ENCODE measurements around the gene CNTF. TPM values are rescaled to one million over a fixed set of nuclear protein-coding genes. Genes with fewer than 3 reads are reported as not detected.

Gene CNTF
- total and polyA plus RNA-seq, 12 donors = 0.15 to 1.6 (median 1.1) TPM

DNA sequence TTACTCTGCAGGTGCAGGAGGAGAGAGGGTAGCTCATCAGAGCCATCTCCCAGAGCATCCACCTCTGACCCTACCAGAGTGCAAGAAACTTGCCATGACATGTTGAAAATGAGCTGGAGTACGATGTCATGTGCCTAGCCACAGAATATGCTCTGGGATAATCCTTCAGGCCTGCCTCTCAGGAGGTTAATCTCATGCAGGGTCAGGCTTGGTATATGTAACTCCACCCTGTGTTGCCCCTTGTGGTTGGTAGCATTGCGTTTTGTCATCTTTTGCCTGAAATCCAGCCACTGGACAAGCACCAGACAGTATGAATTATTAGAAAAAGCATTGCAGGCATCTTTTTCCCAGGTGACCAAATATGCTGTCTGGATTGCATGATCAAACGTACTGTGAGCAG is 36.2 kb downstream of the CNTF start:
- intact Hi-C loops (cut with DNase I) = loop anchor here in 5 of 10 donors (10.0 kb wide), 5 partner anchors 126 to 496 kb away; partner anchors contain the start of gene FAM111A (in 1 of the 5)
- ATAC-seq (no peak), DNase-seq (no peak)
- H3K4me1 ChIP-seq = peaks cover 0 to 5% (median 0%) of the 10 kb centered on the region in 9 donors
- no peak overlapping the region for H3K4me3 ChIP-seq
- no peak overlapping the region for H3K27ac ChIP-seq
- H3K27me3 ChIP-seq = peaks cover 0 to 17% (median 6%) of the 10 kb centered on the region in 7 donors
- no peaks in the 10 kb centered on the region for H3K36me3 ChIP-seq
- 59 to 66% methylated on average over 3 of the region's 3 CpGs for WGBS, 2 donors
- no peaks in the 10 kb centered on the region for H3K9me3 ChIP-seq
- TF ChIP-seq, protein P1, sequence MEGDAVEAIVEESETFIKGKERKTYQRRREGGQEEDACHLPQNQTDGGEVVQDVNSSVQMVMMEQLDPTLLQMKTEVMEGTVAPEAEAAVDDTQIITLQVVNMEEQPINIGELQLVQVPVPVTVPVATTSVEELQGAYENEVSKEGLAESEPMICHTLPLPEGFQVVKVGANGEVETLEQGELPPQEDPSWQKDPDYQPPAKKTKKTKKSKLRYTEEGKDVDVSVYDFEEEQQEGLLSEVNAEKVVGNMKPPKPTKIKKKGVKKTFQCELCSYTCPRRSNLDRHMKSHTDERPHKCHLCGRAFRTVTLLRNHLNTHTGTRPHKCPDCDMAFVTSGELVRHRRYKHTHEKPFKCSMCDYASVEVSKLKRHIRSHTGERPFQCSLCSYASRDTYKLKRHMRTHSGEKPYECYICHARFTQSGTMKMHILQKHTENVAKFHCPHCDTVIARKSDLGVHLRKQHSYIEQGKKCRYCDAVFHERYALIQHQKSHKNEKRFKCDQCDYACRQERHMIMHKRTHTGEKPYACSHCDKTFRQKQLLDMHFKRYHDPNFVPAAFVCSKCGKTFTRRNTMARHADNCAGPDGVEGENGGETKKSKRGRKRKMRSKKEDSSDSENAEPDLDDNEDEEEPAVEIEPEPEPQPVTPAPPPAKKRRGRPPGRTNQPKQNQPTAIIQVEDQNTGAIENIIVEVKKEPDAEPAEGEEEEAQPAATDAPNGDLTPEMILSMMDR (IDR thresholded peaks at IDR 0.05) = no peak

DNA sequence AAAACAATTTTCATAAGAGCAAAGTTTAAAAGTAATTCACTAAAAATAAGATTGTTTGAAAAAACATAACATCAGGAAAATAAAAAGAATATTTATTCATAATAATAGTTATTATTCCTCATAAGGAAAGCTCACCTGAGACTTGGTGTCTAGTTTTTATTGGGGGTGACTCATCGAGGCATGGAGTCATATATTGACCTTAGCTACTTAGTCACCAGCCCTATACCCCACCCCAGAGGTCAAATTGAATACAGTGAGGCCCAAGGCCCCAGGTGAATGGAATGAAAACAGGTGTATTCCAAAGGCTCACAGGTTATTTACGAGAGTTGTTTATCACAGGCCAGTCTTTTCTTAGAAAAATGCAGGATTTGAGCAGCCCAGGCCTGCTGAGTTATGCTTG is 36.9 kb downstream of the CNTF start:
- WGBS, 2 donors = 38 to 55% methylated on average over 2 of the region's 2 CpGs
- Histone ChIP-seq H3K9me3 (no peaks in the 10 kb centered on the region), H3K4me1 (peaks cover 0 to under 1% (median 0%) of the 10 kb centered on the region in 9 donors), H3K27ac (no peak overlapping the region), H3K27me3 (peaks cover 0 to 24% (median 9%) of the 10 kb centered on the region in 7 donors), H3K36me3 (no peaks in the 10 kb centered on the region), H3K4me3 (no peak overlapping the region)
- DNase-seq (no peak), ATAC-seq (no peak)
- TF ChIP-seq, protein P1 (IDR thresholded peaks at IDR 0.05) = no peak
- intact Hi-C loops (cut with DNase I) = loop anchor here in 5 of 10 donors (10.0 kb wide), 5 partner anchors 125 to 495 kb away; partner anchors contain the start of gene FAM111A (in 1 of the 5)

DNA sequence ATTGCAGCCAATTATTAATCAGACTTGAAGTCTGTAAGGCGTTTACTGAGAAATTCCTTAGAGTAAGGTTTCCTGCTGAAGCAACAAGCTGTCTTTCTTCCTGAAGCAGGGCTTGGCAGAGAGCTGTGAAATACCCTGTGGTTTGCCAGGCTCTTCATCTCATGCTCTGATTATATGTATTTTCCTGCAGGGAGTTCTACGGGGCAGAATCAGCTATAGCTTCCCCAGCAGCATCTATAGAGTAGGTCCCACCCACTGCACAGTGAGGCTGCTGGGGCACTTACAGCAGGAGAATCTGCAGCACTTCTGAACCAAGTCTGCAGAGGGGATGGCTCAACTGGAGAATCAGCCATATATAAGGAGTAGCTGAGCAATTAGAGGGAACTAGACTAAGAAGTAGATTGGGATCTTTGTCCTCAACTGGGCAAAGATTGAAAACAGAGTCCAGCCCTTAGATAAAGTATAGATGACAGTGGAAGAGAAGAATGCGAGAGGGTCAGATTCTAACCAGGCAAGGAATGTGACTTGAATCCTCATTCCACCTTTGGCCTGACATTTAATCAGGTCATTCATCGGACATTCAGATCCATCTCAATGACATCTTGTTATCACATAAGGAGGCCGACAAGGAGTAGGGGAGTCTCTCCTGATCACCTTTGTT is 37.6 kb downstream of the CNTF start:
- H3K4me3 ChIP-seq = no peak overlapping the region
- WGBS, 2 donors = 67 to 78% methylated on average over 5 of the region's 5 CpGs
- DNase-seq = no peak
- intact Hi-C loops (cut with DNase I) = loop anchor here in 5 of 10 donors (10.0 kb wide), 5 partner anchors 125 to 495 kb away; partner anchors contain the start of gene FAM111A (in 1 of the 5)
- TF ChIP-seq, protein P1 (IDR thresholded peaks at IDR 0.05) = no peak
- H3K9me3 ChIP-seq = no peaks in the 10 kb centered on the region
- no peak overlapping the region for H3K27ac ChIP-seq
- H3K36me3 ChIP-seq = no peaks in the 10 kb centered on the region
- no peak for ATAC-seq
- H3K27me3 ChIP-seq = peaks cover 0 to 25% (median 9%) of the 10 kb centered on the region in 7 donors
- H3K4me1 ChIP-seq = no peaks in the 10 kb centered on the region

DNA sequence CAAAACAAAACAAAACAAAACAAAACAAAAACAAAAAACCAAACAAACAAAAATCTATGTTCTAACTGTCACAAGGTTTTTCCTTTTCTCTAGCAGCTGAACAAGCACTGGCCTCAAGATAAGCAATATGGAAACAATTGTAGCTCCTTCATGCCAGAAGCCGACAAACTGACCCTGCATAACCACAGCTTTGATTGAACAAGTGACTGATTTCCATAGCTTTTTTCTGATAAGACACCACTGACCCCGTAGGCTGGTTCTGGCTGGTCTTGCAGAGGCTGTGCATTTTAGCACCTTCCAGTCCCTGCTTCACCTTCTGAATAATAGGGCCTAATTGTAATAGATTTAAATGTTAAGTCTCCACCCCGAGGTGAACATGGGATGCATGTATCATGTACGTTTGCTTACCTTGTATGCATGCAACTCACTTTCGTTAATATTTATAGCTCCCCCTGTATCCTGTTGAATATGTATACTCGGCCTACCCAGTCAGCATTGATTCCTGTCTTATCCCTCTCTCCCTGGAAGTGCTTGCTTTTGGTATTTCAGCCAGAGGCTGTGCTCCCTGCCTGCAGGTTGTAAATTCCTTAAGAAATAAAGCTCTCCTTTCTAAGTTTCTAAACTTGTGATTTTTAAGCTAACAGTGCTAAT is 49.6 kb downstream of the CNTF start:
- no peak overlapping the region for H3K27ac ChIP-seq
- no peaks in the 10 kb centered on the region for H3K4me1 ChIP-seq
- no peak for DNase-seq
- no peaks in the 10 kb centered on the region for H3K36me3 ChIP-seq
- no peaks in the 10 kb centered on the region for H3K9me3 ChIP-seq
- TF ChIP-seq, protein P1 (IDR thresholded peaks at IDR 0.05) = no peak
- H3K27me3 ChIP-seq = peaks cover 0 to 8% (median 0%) of the 10 kb centered on the region in 7 donors
- no peak overlapping the region for H3K4me3 ChIP-seq
- WGBS, 2 donors = 62 to 68% methylated on average over 6 of the region's 6 CpGs
- intact Hi-C loops (cut with DNase I) = loop anchor here in 4 of 10 donors (10.0 kb wide), 1 partner anchor 97 kb away; the partner anchor contains the start of genes LPXN (in 4 of the 4) and ZFP91 (in 4 of the 4)
- no peak for ATAC-seq

Measured in heart right ventricle (tissue), 16 donors.